ENCODE results near the gene NEU1.

DNA sequence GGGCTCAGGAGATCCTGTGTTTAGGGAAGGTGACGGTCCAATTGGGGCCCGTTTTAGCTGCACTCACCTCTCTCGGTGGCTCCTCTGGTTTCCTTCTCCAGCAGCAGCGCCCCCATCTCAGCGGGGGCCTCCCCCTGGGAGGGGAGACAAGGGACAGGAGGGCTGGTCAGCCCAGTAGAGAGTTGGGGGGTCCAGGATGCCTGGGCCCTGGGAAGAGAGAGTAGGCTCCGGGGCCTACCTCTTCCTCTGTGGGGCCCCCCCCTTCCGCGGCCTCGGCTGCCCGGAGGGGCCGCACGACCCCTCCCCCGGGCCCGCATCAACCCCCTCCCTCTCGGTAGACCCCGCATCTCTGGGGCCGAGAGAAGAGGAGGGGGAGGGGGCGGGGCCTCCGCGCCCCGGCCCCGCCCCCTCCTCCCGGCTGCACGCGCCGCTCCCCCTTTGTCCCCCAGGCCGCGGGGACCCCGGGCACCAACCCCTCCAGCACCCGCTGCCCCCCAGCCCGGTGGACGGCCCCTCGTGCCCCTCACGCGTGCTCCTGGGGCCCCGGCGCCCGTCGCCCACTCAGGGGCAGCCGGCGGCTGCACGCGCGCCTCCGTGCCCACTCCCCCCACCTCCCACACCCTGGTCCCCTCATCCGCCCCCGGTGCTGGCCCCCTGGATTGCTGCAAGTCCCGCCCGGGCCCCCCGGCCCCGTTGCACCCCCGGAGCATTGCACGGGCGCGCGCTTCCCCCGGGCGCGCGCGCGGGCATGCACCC is 34.4 kb upstream of the NEU1 start:
- TF ChIP-seq CTCF (IDR thresholded peaks at IDR 0.05) (no peak), POLR2A (IDR thresholded peaks at IDR 0.05) (no peak)

Data from thyroid gland (tissue), 4 donors.